IPS DF 6.9 (cell line): ENCODE results near the gene LRRC75A.
"Not testable (repeated sequence)": the region's sequence is repeated elsewhere in the genome, so short reads cannot be mapped to it uniquely, and the experiment has no call there.

Experiments used
- DNase-seq: peaks from one replicate; pipeline ENCODE4 v3.0.0-alpha.2; 2013; ENCODE audit warnings: low read depth, low spot score
- H3K27ac ChIP-seq: one replicate; pipeline ENCODE4 v1.5.1; 2013; ENCODE audit warnings: low read length, control low read depth
- H3K27me3 ChIP-seq: 2 replicates; pipeline ENCODE4 v1.6.1; 2013; ENCODE audit warnings: mild to moderate bottlenecking, low read length; ENCODE audit not compliant: control insufficient read depth, insufficient read depth
- H3K36me3 ChIP-seq: 2 replicates; pipeline ENCODE4 v1.6.1; 2013; ENCODE audit warnings: low read length; ENCODE audit not compliant: control insufficient read depth, insufficient read depth
- H3K4me1 ChIP-seq: 2 replicates; pipeline ENCODE4 v1.6.1; 2013; ENCODE audit warnings: low read length; ENCODE audit not compliant: control insufficient read depth, insufficient read depth
- H3K4me3 ChIP-seq: 2 replicates; pipeline ENCODE4 v1.5.1; 2013; ENCODE audit warnings: mild to moderate bottlenecking, low read length
- H3K9me3 ChIP-seq: 2 replicates; pipeline ENCODE4 v1.6.1; 2013; ENCODE audit warnings: low read length, inconsistent platforms; ENCODE audit not compliant: control insufficient read depth, insufficient read depth
- WGBS: extraction: QIAGEN DNeasy Blood & Tissue Kit; methylation state at CpG from one replicate; pipeline ENCODE4 v1.1.7; 2013; ENCODE audit warnings: mixed read lengths, missing lambda C conversion rate; ENCODE audit not compliant: insufficient read length, insufficient coverage; 5-methylcytosine and 5-hydroxymethylcytosine counted together

The LRRC75A gene

GRCh38 chr17:16452268-16452667 lies 39.7 kb downstream of the LRRC75A start:
- not testable (repeated sequence) for H3K4me3 ChIP-seq, H3K27me3 ChIP-seq, DNase-seq, H3K9me3 ChIP-seq, H3K36me3 ChIP-seq, H3K27ac ChIP-seq, H3K4me1 ChIP-seq
- WGBS: no CpG with 5 or more reads among the region's 8 CpGs

DNA sequence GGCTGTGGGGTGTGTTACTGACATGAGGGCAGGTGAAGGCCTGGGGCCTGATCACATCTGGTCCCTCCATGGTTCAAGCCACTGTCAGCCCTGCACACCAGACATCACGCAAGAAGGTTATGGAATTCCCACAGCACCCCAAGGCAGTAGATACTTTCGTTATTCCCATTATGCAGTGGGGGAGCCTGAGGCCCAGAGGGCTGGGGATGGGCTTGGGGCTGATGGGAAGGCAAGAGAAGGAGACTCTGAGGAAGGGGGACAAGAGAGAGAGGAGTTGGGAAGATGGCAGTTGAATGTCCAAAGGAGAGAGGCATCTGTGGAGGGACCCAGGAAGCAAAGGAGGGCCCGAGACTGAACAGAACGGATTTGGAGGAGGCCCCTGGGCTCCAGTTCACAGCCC lies 42.0 kb downstream of the LRRC75A start:
- H3K4me1 ChIP-seq: 0 out of 2 replicates have a peak, but pooled peaks cover 1% of the 10 kb centered on the region
- peaks cover 12% of the 10 kb centered on the region for H3K36me3 ChIP-seq
- no peak overlapping the region for H3K27ac ChIP-seq
- WGBS: no CpG with 5 or more reads among the region's 4 CpGs
- H3K4me3 ChIP-seq: no peak overlapping the region
- no peaks in the 10 kb centered on the region for H3K9me3 ChIP-seq
- H3K27me3 ChIP-seq: no peaks in the 10 kb centered on the region
- no peak for DNase-seq

- no peaks in the 10 kb centered on the region for H3K9me3 ChIP-seq
- H3K27ac ChIP-seq: no peak overlapping the region
- H3K4me1 ChIP-seq: 0 out of 2 replicates have a peak, but pooled peaks cover 1% of the 10 kb centered on the region
- no peaks in the 10 kb centered on the region for H3K27me3 ChIP-seq
- no peak overlapping the region for H3K4me3 ChIP-seq
- H3K36me3 ChIP-seq: peaks cover 16% of the 10 kb centered on the region
- DNase-seq: no peak
- no CpG with 5 or more reads among the region's 11 CpGs for WGBS
Measured at GRCh38 chr17:16449121-16449570, 42.8 kb downstream of the LRRC75A start.

GRCh38 chr17:16448490-16448889 lies 43.5 kb downstream of the LRRC75A start:
- no peak for DNase-seq
- no peak overlapping the region for H3K4me3 ChIP-seq
- H3K27me3 ChIP-seq: no peaks in the 10 kb centered on the region
- H3K4me1 ChIP-seq: peaks cover 3% of the 10 kb centered on the region; the same call in 1 of the 2 replicates
- H3K36me3 ChIP-seq: peaks cover 21% of the 10 kb centered on the region
- no CpG with 5 or more reads among the region's 6 CpGs for WGBS
- H3K27ac ChIP-seq: no peak overlapping the region
- no peaks in the 10 kb centered on the region for H3K9me3 ChIP-seq

GRCh38 chr17:16447676-16448075 lies 44.3 kb downstream of the LRRC75A start:
- H3K9me3 ChIP-seq: no peaks in the 10 kb centered on the region
- peaks cover 29% of the 10 kb centered on the region for H3K36me3 ChIP-seq
- WGBS: no CpG with 5 or more reads among the region's 8 CpGs
- no peak overlapping the region for H3K27ac ChIP-seq
- H3K4me1 ChIP-seq: peaks cover 3% of the 10 kb centered on the region; the same call in 1 of the 2 replicates
- H3K27me3 ChIP-seq: no peaks in the 10 kb centered on the region
- no peak for DNase-seq
- no peak overlapping the region for H3K4me3 ChIP-seq

GRCh38 chr17:16446338-16446983 lies 45.5 kb downstream of the LRRC75A start:
- Histone ChIP-seq H3K9me3 (no peaks in the 10 kb centered on the region), H3K27me3 (no peaks in the 10 kb centered on the region), H3K27ac (no peak overlapping the region), H3K4me1 (peaks cover 3% of the 10 kb centered on the region; the same call in 1 of the 2 replicates), H3K36me3 (peaks cover 40% of the 10 kb centered on the region), H3K4me3 (no peak overlapping the region)
- no peak for DNase-seq
- WGBS: no CpG with 5 or more reads among the region's 12 CpGs

DNA sequence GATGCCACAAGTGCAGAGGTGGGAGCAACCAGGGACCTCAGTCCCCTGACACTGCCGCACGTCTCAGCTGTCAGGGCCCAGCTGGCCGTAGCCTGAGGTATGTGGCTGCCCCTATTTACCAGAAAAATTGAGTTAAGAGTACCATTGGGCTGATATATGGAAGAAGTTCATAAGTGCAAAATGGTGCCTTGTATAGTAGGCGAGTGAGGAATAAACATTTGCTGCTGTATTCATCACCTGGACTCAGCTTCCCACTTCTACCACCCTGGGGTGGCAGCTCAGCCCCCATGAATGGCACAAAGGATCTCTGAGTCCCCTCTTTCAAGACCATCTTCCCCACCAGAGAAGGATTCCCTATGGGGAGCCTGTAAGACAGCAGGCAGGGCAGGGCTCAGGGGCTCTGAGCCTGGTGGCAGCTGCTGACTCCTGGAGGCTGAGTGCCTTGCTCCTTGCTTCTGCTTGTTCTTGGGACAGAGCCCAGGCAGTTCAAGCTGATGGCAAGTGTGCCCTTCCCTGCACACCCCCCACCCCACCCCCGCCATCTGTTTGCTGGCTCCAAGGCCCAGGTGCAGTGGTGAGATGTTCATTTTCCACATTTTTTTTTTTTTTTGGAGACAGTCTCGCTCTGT lies 47.6 kb downstream of the LRRC75A start:
- H3K4me1 ChIP-seq: peaks cover 3% of the 10 kb centered on the region; the same call in 1 of the 2 replicates
- no peak overlapping the region for H3K4me3 ChIP-seq
- H3K9me3 ChIP-seq: no peaks in the 10 kb centered on the region
- no peak overlapping the region for H3K27ac ChIP-seq
- peaks cover 57% of the 10 kb centered on the region for H3K36me3 ChIP-seq
- no peak for DNase-seq
- H3K27me3 ChIP-seq: no peaks in the 10 kb centered on the region
- WGBS: no CpG with 5 or more reads among the region's 6 CpGs

GRCh38 chr17:16443511-16444257 lies 48.3 kb downstream of the LRRC75A start:
- peaks cover 53% of the 10 kb centered on the region for H3K36me3 ChIP-seq
- DNase-seq: no peak
- H3K27ac ChIP-seq: no peak overlapping the region

DNA sequence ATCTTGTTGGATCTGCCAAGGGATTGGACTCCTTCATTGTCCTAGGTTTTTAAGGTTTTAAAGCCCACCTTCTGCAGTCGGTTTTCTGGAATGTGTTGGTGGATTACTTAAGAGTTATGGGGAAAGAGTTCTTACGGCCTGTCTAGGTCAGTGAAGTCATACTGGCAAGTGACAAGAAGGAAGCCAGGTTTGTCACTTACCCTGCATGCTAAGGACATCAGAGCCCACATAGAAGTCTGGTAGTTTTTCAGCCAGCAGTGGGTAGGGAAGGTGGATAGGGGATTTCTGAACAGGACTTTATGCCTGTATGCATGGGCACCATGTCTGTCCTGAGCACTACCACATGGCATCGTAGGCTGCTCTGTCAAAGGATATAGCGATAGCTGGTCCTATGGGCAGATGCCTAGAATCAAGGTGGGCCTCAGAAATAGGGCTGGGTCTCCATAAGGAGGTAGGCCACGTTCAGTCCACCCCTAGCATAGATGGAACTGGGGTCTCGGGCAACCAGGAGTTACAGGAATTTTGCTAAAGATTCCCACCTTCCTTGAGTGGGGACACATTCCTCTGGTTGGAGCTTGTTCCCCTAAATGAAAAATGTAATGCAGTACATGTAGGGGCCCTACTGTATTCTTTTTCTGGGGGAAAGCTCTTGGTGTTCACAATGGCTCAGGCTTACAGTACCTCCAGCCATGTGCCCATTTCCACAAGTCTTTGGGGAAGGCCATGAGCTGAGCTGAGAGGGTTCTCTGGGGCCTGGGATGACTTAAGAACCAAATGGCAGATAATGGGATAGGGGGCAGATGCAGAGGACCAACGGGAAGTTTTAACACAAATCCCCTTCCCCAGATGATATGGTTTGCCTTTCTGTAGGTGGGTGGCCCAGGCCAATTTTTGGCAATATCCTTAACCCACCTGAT lies 49.1 kb downstream of the LRRC75A start:
- Histone ChIP-seq H3K36me3 (peaks cover 53% of the 10 kb centered on the region), H3K9me3 (no peaks in the 10 kb centered on the region), H3K4me3 (no peak overlapping the region), H3K4me1 (peaks cover 3% of the 10 kb centered on the region; the same call in 1 of the 2 replicates), H3K27ac (no peak overlapping the region), H3K27me3 (no peaks in the 10 kb centered on the region)
- WGBS: no CpG with 5 or more reads among the region's 7 CpGs
- no peak for DNase-seq

More at GRCh38 chr17:16443511-16444257, 48.3 kb downstream of the LRRC75A start:
- WGBS: no CpG with 5 or more reads among the region's 27 CpGs
- H3K9me3 ChIP-seq: no peaks in the 10 kb centered on the region
- peaks cover 3% of the 10 kb centered on the region; the same call in 1 of the 2 replicates for H3K4me1 ChIP-seq
- H3K4me3 ChIP-seq: no peak overlapping the region
- H3K27me3 ChIP-seq: no peaks in the 10 kb centered on the region
